Measurements from ENCODE around the gene ZNF436. TPM values are rescaled to one million over a fixed set of nuclear protein-coding genes. Genes with fewer than 3 reads are reported as not detected.

ZNF436 gene
- polyA plus RNA-seq, 1 donor from 2014 or later, result 27.1 TPM

DNA sequence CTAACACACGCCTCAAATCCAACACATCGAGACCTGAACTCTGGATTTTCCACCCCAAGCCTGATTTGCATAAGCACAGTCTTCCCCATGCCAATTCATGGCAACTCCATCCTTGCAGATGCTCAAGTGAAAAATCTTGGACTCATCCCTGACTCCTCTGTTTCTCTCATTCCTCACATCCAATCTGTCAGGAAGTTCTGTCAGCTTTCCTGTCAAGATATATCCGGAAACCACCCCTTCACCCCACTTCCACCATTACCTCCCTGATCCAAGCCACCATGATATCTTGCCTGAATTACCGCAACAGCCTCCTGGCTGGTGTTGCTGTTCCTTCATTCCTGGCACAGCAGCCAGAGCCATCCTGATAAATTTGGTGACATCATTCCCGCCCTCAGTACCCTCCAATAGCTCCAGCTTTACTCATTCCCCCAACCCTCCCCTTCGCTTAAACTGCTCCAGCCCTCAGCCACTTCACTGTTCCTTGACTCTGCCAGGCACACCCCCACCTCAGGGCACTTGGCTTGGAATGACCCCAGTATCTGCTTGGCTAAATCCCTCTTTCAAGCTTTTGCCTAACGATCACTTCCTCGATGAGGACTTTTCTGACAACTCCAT lies 37.5 kb upstream of the ZNF436 start:
- no peak overlapping the region for H3K4me2 ChIP-seq (ENCODE audit: low read length)
- H3K9me3 ChIP-seq (ENCODE audit: low read length), result no peaks in the 10 kb centered on the region
- H3K36me3 ChIP-seq (ENCODE audit: insufficient read depth, low read length), result no peaks in the 10 kb centered on the region
- no peak overlapping the region for H3K9ac ChIP-seq (ENCODE audit: low read length)
- H3K27me3 ChIP-seq (ENCODE audit: insufficient read depth, low read depth, low read length), result no peaks in the 10 kb centered on the region
- no peaks in the 10 kb centered on the region for H4K20me1 ChIP-seq (ENCODE audit: insufficient read depth)
- H3K27ac ChIP-seq (ENCODE audit: low read length), result no peak overlapping the region
- H3K79me2 ChIP-seq (replicated peaks; ENCODE audit: insufficient read depth, low read length), result no peaks in the 10 kb centered on the region
- no peaks in the 10 kb centered on the region for H3F3A ChIP-seq (ENCODE audit: insufficient read depth, low read length, poor library complexity, severe bottlenecking)
- H3K4me3 ChIP-seq (ENCODE audit: low read length), result no peak overlapping the region
- no peak for TF ChIP-seq SMC3 (conservative IDR thresholded peaks at IDR 0.05; ENCODE audit: poor library complexity)
- TF ChIP-seq POLR2AphosphoS5 (IDR thresholded peaks at IDR 0.05), result no peak
- no peak for TF ChIP-seq EZH2 (IDR thresholded peaks at IDR 0.05; ENCODE audit: borderline replicate concordance, insufficient read depth, low read length, poor library complexity, severe bottlenecking)
- TF ChIP-seq MXI1 (conservative IDR thresholded peaks at IDR 0.05; ENCODE audit: poor library complexity, severe bottlenecking), result no peak
- no peak for TF ChIP-seq EP300 (conservative IDR thresholded peaks at IDR 0.05; ENCODE audit: poor library complexity, severe bottlenecking)
- TF ChIP-seq, protein P1, sequence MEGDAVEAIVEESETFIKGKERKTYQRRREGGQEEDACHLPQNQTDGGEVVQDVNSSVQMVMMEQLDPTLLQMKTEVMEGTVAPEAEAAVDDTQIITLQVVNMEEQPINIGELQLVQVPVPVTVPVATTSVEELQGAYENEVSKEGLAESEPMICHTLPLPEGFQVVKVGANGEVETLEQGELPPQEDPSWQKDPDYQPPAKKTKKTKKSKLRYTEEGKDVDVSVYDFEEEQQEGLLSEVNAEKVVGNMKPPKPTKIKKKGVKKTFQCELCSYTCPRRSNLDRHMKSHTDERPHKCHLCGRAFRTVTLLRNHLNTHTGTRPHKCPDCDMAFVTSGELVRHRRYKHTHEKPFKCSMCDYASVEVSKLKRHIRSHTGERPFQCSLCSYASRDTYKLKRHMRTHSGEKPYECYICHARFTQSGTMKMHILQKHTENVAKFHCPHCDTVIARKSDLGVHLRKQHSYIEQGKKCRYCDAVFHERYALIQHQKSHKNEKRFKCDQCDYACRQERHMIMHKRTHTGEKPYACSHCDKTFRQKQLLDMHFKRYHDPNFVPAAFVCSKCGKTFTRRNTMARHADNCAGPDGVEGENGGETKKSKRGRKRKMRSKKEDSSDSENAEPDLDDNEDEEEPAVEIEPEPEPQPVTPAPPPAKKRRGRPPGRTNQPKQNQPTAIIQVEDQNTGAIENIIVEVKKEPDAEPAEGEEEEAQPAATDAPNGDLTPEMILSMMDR (IDR thresholded peaks at IDR 0.05; ENCODE audit: poor library complexity, severe bottlenecking), result no peak
- H3K9me2 ChIP-seq (ENCODE audit: insufficient read depth, low read length), result no peaks in the 10 kb centered on the region
- no peak overlapping the region for H2AFZ ChIP-seq (ENCODE audit: low read depth, low read length)

DNA sequence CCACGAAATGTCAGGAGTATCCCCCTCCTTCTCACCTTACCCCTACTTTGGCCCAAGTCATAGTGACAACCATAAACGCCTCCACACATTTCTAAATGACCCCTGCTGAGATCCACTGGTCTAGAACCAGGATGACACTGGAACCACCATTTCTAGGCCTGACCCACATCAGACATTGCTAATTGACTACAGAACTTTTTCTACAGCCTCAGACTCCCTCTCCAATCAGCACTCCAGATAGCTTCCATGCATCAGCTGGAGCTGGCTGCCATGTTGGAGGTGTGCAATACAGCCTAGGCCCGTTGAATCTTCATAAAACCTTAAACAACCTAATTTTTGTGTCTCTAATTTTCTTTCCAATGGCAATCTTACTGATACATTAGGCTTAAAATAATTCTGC lies 36.3 kb upstream of the ZNF436 start:
- H3K4me2 ChIP-seq (ENCODE audit: low read length), result no peak overlapping the region
- H3K27me3 ChIP-seq (ENCODE audit: insufficient read depth, low read depth, low read length), result no peaks in the 10 kb centered on the region
- H3K9ac ChIP-seq (ENCODE audit: low read length), result no peak overlapping the region
- H3K9me2 ChIP-seq (ENCODE audit: insufficient read depth, low read length), result no peaks in the 10 kb centered on the region
- H3K36me3 ChIP-seq (ENCODE audit: insufficient read depth, low read length), result no peaks in the 10 kb centered on the region
- no peak overlapping the region for H3K4me3 ChIP-seq (ENCODE audit: low read length)
- no peaks in the 10 kb centered on the region for H3F3A ChIP-seq (ENCODE audit: insufficient read depth, low read length, poor library complexity, severe bottlenecking)
- no peak overlapping the region for H2AFZ ChIP-seq (ENCODE audit: low read depth, low read length)
- H3K9me3 ChIP-seq (ENCODE audit: low read length), result no peaks in the 10 kb centered on the region
- H3K79me2 ChIP-seq (replicated peaks; ENCODE audit: insufficient read depth, low read length), result no peaks in the 10 kb centered on the region
- no peak for TF ChIP-seq TAF1 (IDR thresholded peaks at IDR 0.05; ENCODE audit: low read depth)
- no peak for TF ChIP-seq RAD21 (conservative IDR thresholded peaks at IDR 0.05)
- TF ChIP-seq SMC3 (conservative IDR thresholded peaks at IDR 0.05; ENCODE audit: poor library complexity), result no peak
- TF ChIP-seq EZH2 (IDR thresholded peaks at IDR 0.05; ENCODE audit: borderline replicate concordance, insufficient read depth, low read length, poor library complexity, severe bottlenecking), result no peak
- no peak for TF ChIP-seq POLR2AphosphoS5 (IDR thresholded peaks at IDR 0.05)
- TF ChIP-seq, protein P2, sequence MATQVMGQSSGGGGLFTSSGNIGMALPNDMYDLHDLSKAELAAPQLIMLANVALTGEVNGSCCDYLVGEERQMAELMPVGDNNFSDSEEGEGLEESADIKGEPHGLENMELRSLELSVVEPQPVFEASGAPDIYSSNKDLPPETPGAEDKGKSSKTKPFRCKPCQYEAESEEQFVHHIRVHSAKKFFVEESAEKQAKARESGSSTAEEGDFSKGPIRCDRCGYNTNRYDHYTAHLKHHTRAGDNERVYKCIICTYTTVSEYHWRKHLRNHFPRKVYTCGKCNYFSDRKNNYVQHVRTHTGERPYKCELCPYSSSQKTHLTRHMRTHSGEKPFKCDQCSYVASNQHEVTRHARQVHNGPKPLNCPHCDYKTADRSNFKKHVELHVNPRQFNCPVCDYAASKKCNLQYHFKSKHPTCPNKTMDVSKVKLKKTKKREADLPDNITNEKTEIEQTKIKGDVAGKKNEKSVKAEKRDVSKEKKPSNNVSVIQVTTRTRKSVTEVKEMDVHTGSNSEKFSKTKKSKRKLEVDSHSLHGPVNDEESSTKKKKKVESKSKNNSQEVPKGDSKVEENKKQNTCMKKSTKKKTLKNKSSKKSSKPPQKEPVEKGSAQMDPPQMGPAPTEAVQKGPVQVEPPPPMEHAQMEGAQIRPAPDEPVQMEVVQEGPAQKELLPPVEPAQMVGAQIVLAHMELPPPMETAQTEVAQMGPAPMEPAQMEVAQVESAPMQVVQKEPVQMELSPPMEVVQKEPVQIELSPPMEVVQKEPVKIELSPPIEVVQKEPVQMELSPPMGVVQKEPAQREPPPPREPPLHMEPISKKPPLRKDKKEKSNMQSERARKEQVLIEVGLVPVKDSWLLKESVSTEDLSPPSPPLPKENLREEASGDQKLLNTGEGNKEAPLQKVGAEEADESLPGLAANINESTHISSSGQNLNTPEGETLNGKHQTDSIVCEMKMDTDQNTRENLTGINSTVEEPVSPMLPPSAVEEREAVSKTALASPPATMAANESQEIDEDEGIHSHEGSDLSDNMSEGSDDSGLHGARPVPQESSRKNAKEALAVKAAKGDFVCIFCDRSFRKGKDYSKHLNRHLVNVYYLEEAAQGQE (IDR thresholded peaks at IDR 0.05; ENCODE audit: borderline replicate concordance), result no peak
- TF ChIP-seq EP300 (conservative IDR thresholded peaks at IDR 0.05; ENCODE audit: poor library complexity, severe bottlenecking), result no peak
- TF ChIP-seq MXI1 (conservative IDR thresholded peaks at IDR 0.05; ENCODE audit: poor library complexity, severe bottlenecking), result no peak
- TF ChIP-seq, protein P1 (IDR thresholded peaks at IDR 0.05; ENCODE audit: poor library complexity, severe bottlenecking), result no peak
- H3K27ac ChIP-seq (ENCODE audit: low read length), result no peak overlapping the region
- no peaks in the 10 kb centered on the region for H4K20me1 ChIP-seq (ENCODE audit: insufficient read depth)

Measured in neural cell (in vitro differentiated cells).